C4-2B (cell line): Measurements from ENCODE around the gene SIX5.

Experiments used
- ZFX ChIP-seq: fragments of 450-650 bp; IDR thresholded peaks from 2 replicates; pipeline ENCODE4 v1.6.1; 2017
- TF ChIP-seq, protein P1 (sequence below): fragments of 450-650 bp; conservative IDR thresholded peaks from 2 replicates; pipeline ENCODE4 v1.5.1; 2017; ENCODE audit warnings: mild to moderate bottlenecking

GRCh38 chr19:45785781-45786532 is 16.9 kb upstream of the SIX5 start:
- TF ChIP-seq ZFX, result no peak
- TF ChIP-seq, protein P1, sequence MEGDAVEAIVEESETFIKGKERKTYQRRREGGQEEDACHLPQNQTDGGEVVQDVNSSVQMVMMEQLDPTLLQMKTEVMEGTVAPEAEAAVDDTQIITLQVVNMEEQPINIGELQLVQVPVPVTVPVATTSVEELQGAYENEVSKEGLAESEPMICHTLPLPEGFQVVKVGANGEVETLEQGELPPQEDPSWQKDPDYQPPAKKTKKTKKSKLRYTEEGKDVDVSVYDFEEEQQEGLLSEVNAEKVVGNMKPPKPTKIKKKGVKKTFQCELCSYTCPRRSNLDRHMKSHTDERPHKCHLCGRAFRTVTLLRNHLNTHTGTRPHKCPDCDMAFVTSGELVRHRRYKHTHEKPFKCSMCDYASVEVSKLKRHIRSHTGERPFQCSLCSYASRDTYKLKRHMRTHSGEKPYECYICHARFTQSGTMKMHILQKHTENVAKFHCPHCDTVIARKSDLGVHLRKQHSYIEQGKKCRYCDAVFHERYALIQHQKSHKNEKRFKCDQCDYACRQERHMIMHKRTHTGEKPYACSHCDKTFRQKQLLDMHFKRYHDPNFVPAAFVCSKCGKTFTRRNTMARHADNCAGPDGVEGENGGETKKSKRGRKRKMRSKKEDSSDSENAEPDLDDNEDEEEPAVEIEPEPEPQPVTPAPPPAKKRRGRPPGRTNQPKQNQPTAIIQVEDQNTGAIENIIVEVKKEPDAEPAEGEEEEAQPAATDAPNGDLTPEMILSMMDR, result no peak
